ENCODE measurements around the gene SETD2.

DNA sequence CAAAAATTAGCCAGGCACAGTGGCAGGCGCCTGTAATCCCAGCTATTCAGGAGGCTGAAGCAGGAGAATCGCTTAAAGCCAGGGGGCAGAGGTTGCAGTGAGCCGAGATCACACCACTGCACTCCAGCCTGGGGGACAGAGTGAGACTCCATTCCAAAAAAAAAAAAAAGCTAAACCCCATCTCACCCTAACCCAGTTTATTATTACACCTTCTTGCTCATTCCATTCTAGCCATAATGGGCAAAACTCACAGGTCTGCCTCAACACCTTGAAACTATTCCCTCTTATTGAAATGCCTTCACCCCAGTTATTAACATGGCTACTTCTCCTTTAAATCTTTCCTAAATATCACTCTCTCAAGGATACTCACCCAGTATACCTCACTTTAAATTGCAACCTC is 4.1 kb downstream of the SETD2 start:
- TF ChIP-seq, protein P1, sequence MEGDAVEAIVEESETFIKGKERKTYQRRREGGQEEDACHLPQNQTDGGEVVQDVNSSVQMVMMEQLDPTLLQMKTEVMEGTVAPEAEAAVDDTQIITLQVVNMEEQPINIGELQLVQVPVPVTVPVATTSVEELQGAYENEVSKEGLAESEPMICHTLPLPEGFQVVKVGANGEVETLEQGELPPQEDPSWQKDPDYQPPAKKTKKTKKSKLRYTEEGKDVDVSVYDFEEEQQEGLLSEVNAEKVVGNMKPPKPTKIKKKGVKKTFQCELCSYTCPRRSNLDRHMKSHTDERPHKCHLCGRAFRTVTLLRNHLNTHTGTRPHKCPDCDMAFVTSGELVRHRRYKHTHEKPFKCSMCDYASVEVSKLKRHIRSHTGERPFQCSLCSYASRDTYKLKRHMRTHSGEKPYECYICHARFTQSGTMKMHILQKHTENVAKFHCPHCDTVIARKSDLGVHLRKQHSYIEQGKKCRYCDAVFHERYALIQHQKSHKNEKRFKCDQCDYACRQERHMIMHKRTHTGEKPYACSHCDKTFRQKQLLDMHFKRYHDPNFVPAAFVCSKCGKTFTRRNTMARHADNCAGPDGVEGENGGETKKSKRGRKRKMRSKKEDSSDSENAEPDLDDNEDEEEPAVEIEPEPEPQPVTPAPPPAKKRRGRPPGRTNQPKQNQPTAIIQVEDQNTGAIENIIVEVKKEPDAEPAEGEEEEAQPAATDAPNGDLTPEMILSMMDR (IDR thresholded peaks at IDR 0.05): no peak
- TF ChIP-seq POLR2AphosphoS5 (IDR thresholded peaks at IDR 0.05): no peak

Measured in sigmoid colon (tissue), 4 donors.